ENCODE results near the gene MOV10L1. TPM values are rescaled to one million over a fixed set of nuclear protein-coding genes. Genes with fewer than 3 reads are reported as not detected.

The MOV10L1 gene
- total RNA-seq, 5 donors from 2014 or later (not counting 1 experiment from before 2014, with no cell fraction given): 0.44 TPM; not detected in 4

GRCh38 chr22:50139843-50140415 is 50.1 kb downstream of the MOV10L1 start:
- H3K9me3 Mint-ChIP-seq: no peaks in the 10 kb centered on the region
- no peak overlapping the region for H3K27ac ChIP-seq (ENCODE audit: low read length)
- H3K36me3 ChIP-seq (ENCODE audit: control insufficient read depth in 2 of 2, extremely low read depth in 1 of 2, insufficient read depth in 1 of 2, low read length in 1 of 2): no peaks in the 10 kb centered on the region
- POLR2A ChIA-PET: no interaction called here
- no peak for ATAC-seq (replicated peaks in 1 of 4)
- no peak for DNase-seq
- CTCF ChIA-PET: no interaction called here
- no peaks in the 10 kb centered on the region for H3K4me1 ChIP-seq (ENCODE audit: control insufficient read depth in 1 of 2, extremely low read depth in 1 of 2, insufficient read depth in 2 of 2, low read length in 2 of 2)
- H3K4me3 ChIP-seq (ENCODE audit: control insufficient read depth in 1 of 2, extremely low read depth in 1 of 2, low read length in 1 of 2): no peak overlapping the region
- no peak overlapping the region for H3K4me3 Mint-ChIP-seq
- peaks cover 0 to 7% (median 0%) of the 10 kb centered on the region in 3 donors for H3K4me1 Mint-ChIP-seq
- peaks cover 0 to 36% of the 10 kb centered on the region in 2 experiments for H3K27me3 ChIP-seq (replicated peaks in 1 of 2; ENCODE audit: control insufficient read depth in 2 of 2, extremely low read depth in 1 of 2, insufficient read depth in 2 of 2, low read length in 1 of 2)
- no peaks in the 10 kb centered on the region for H3K9me3 ChIP-seq
- no peaks in the 10 kb centered on the region for H3K36me3 Mint-ChIP-seq
- H3K27ac Mint-ChIP-seq: no peak overlapping the region
- WGBS (ENCODE audit: insufficient coverage): 58% methylated on average over 6 of the region's 15 CpGs
- H3K27me3 Mint-ChIP-seq: peaks cover 19 to 24% of the 10 kb centered on the region in 2 donors

DNA sequence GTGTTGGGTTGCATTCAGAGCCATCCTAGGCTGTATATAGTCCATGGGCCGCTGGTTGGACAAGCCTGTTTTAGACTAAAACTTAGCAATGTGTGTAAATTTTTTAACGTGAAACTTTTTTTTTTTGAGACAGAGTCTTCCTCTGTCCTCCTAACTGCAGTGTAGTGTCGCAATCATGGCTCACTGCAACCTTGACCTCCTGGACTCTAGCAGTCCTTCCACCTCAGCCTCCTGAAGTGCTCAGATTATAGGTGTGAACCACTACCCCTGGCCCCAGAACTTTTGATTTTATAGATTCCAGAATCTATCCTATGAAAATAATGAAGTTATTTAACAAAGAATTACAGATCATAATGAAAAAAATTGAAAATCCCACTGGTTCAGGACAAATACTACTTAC is 50.8 kb downstream of the MOV10L1 start:
- H3K4me1 ChIP-seq (ENCODE audit: control insufficient read depth in 1 of 2, extremely low read depth in 1 of 2, insufficient read depth in 2 of 2, low read length in 2 of 2): no peaks in the 10 kb centered on the region
- H3K36me3 ChIP-seq (ENCODE audit: control insufficient read depth in 2 of 2, extremely low read depth in 1 of 2, insufficient read depth in 1 of 2, low read length in 1 of 2): no peaks in the 10 kb centered on the region
- peaks cover 0 to 34% of the 10 kb centered on the region in 2 experiments for H3K27me3 ChIP-seq (replicated peaks in 1 of 2; ENCODE audit: control insufficient read depth in 2 of 2, extremely low read depth in 1 of 2, insufficient read depth in 2 of 2, low read length in 1 of 2)
- ChIA-PET POLR2A (interaction anchor here in 1 of 2 donors (0.7 kb wide), 1 partner anchor 63 kb away, joined by 5 read pairs; no protein-coding TSS in a partner anchor), CTCF (interaction anchor here (0.6 to 0.7 kb wide), 2 partner anchors 253 to 357 kb away, joined by 3 to 4 read pairs; no protein-coding TSS in a partner anchor)
- peaks cover 0 to 7% (median 0%) of the 10 kb centered on the region in 3 donors for H3K4me1 Mint-ChIP-seq
- WGBS (ENCODE audit: insufficient coverage): no CpG with 5 or more reads among the region's 3 CpGs
- peaks cover 19 to 24% of the 10 kb centered on the region in 2 donors for H3K27me3 Mint-ChIP-seq
- H3K36me3 Mint-ChIP-seq: no peaks in the 10 kb centered on the region
- H3K9me3 ChIP-seq: no peaks in the 10 kb centered on the region
- no peak overlapping the region for H3K4me3 Mint-ChIP-seq
- no peaks in the 10 kb centered on the region for H3K9me3 Mint-ChIP-seq
- no peak for ATAC-seq (replicated peaks in 1 of 4)
- DNase-seq: no peak
- no peak overlapping the region for H3K4me3 ChIP-seq (ENCODE audit: control insufficient read depth in 1 of 2, extremely low read depth in 1 of 2, low read length in 1 of 2)
- H3K27ac ChIP-seq (ENCODE audit: low read length): no peak overlapping the region
- H3K27ac Mint-ChIP-seq: no peak overlapping the region

DNA sequence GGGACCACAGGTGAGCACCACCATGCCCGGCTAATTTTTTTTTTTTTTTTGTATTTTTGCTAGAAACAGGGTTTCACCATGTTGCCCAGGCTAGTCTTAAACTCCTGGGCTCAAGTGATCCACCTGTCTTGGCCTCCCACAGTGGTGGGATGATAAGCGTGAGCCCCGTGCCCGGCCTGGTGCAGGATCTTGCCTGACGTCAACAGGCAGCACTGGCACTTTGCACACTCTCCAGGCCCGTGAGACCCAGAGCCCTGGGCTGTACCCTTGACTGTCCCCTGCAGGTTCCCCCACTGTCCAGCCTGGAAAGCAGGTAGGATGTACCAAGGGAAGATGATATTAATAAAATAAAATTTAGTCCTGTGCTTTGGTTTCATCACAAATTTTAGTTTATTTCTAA is 51.7 kb downstream of the MOV10L1 start:
- CTCF ChIA-PET: interaction anchor here in 1 of 2 donors (0.6 kb wide), 1 partner anchor 356 kb away, joined by 3 read pairs; no protein-coding TSS in a partner anchor

GRCh38 chr22:50141891-50142363 is 52.1 kb downstream of the MOV10L1 start:
- H3K27ac Mint-ChIP-seq: no peak overlapping the region
- H3K4me3 ChIP-seq (ENCODE audit: control insufficient read depth in 1 of 2, extremely low read depth in 1 of 2, low read length in 1 of 2): no peak overlapping the region
- no peaks in the 10 kb centered on the region for H3K36me3 Mint-ChIP-seq
- peaks cover 0 to 7% (median 2%) of the 10 kb centered on the region in 3 donors for H3K4me1 Mint-ChIP-seq
- H3K36me3 ChIP-seq (ENCODE audit: control insufficient read depth in 2 of 2, extremely low read depth in 1 of 2, insufficient read depth in 1 of 2, low read length in 1 of 2): no peaks in the 10 kb centered on the region
- CTCF ChIA-PET: no interaction called here
- DNase-seq: no peak
- no peaks in the 10 kb centered on the region for H3K4me1 ChIP-seq (ENCODE audit: control insufficient read depth in 1 of 2, extremely low read depth in 1 of 2, insufficient read depth in 2 of 2, low read length in 2 of 2)
- peaks cover 13 to 17% of the 10 kb centered on the region in 2 donors for H3K27me3 Mint-ChIP-seq
- no peak for ATAC-seq (replicated peaks in 1 of 4)
- H3K4me3 Mint-ChIP-seq: no peak overlapping the region
- H3K27me3 ChIP-seq (replicated peaks in 1 of 2; ENCODE audit: control insufficient read depth in 2 of 2, extremely low read depth in 1 of 2, insufficient read depth in 2 of 2, low read length in 1 of 2): peaks cover 0 to 36% of the 10 kb centered on the region in 2 experiments
- no peaks in the 10 kb centered on the region for H3K9me3 Mint-ChIP-seq
- POLR2A ChIA-PET: interaction anchor here in 1 of 2 donors (0.5 kb wide), 1 partner anchor 488 kb away, joined by 3 read pairs; no protein-coding TSS in a partner anchor
- H3K9me3 ChIP-seq: no peaks in the 10 kb centered on the region
- no peak overlapping the region for H3K27ac ChIP-seq (ENCODE audit: low read length)
- WGBS (ENCODE audit: insufficient coverage): 82% methylated on average over 9 of the region's 11 CpGs

More for the DNA sequence above, 51.7 kb downstream of the MOV10L1 start:
- Histone ChIP-seq H3K9me3 (no peaks in the 10 kb centered on the region), H3K36me3 (ENCODE audit: control insufficient read depth in 2 of 2, extremely low read depth in 1 of 2, insufficient read depth in 1 of 2, low read length in 1 of 2) (no peaks in the 10 kb centered on the region), H3K27ac (ENCODE audit: low read length) (no peak overlapping the region), H3K4me3 (ENCODE audit: control insufficient read depth in 1 of 2, extremely low read depth in 1 of 2, low read length in 1 of 2) (no peak overlapping the region), H3K27me3 (replicated peaks in 1 of 2; ENCODE audit: control insufficient read depth in 2 of 2, extremely low read depth in 1 of 2, insufficient read depth in 2 of 2, low read length in 1 of 2) (peaks cover 0 to 40% of the 10 kb centered on the region in 2 experiments), H3K4me1 (ENCODE audit: control insufficient read depth in 1 of 2, extremely low read depth in 1 of 2, insufficient read depth in 2 of 2, low read length in 2 of 2) (no peaks in the 10 kb centered on the region)
- 71% methylated on average over 4 of the region's 6 CpGs for WGBS (ENCODE audit: insufficient coverage)
- ATAC-seq (replicated peaks in 1 of 4) (no peak), DNase-seq (no peak)
- Mint-ChIP-seq H3K4me3 (no peak overlapping the region), H3K27ac (no peak overlapping the region), H3K36me3 (no peaks in the 10 kb centered on the region), H3K9me3 (no peaks in the 10 kb centered on the region), H3K4me1 (peaks cover 0 to 7% (median 0%) of the 10 kb centered on the region in 3 donors), H3K27me3 (peaks cover 13 to 18% of the 10 kb centered on the region in 2 donors)
- POLR2A ChIA-PET: interaction anchor here in 1 of 2 donors (0.7 kb wide), 1 partner anchor 62 kb away, joined by 5 read pairs; no protein-coding TSS in a partner anchor

- Mint-ChIP-seq H3K36me3 (no peaks in the 10 kb centered on the region), H3K9me3 (no peaks in the 10 kb centered on the region), H3K4me1 (peaks cover 0 to 7% (median 2%) of the 10 kb centered on the region in 3 donors), H3K27ac (no peak overlapping the region), H3K27me3 (peaks cover 11 to 17% of the 10 kb centered on the region in 2 donors), H3K4me3 (no peak overlapping the region)
- Histone ChIP-seq H3K27me3 (replicated peaks in 1 of 2; ENCODE audit: control insufficient read depth in 2 of 2, extremely low read depth in 1 of 2, insufficient read depth in 2 of 2, low read length in 1 of 2) (peaks cover 0 to 37% of the 10 kb centered on the region in 2 experiments), H3K9me3 (no peaks in the 10 kb centered on the region), H3K36me3 (ENCODE audit: control insufficient read depth in 2 of 2, extremely low read depth in 1 of 2, insufficient read depth in 1 of 2, low read length in 1 of 2) (no peaks in the 10 kb centered on the region), H3K4me1 (ENCODE audit: control insufficient read depth in 1 of 2, extremely low read depth in 1 of 2, insufficient read depth in 2 of 2, low read length in 2 of 2) (no peaks in the 10 kb centered on the region), H3K4me3 (ENCODE audit: control insufficient read depth in 1 of 2, extremely low read depth in 1 of 2, low read length in 1 of 2) (no peak overlapping the region), H3K27ac (ENCODE audit: low read length) (no peak overlapping the region)
- no peak for ATAC-seq (replicated peaks in 1 of 4)
- no peak for DNase-seq
- ChIA-PET POLR2A (interaction anchor here in 1 of 2 donors (0.5 to 0.6 kb wide), 2 partner anchors 10 to 50 kb away, joined by 3 to 12 read pairs; no protein-coding TSS in a partner anchor), CTCF (interaction anchor here in 1 of 2 donors (0.7 kb wide), 1 partner anchor 191 kb away, joined by 3 read pairs; no protein-coding TSS in a partner anchor)
- 98% methylated on average over 7 of the region's 7 CpGs for WGBS (ENCODE audit: insufficient coverage)
Observed at GRCh38 chr22:50143096-50143495, 53.3 kb downstream of the MOV10L1 start.

- no peaks in the 10 kb centered on the region for H3K36me3 ChIP-seq (ENCODE audit: control insufficient read depth in 2 of 2, extremely low read depth in 1 of 2, insufficient read depth in 1 of 2, low read length in 1 of 2)
- DNase-seq: no peak
- ChIA-PET CTCF (no interaction called here), POLR2A (no interaction called here)
- no peaks in the 10 kb centered on the region for H3K4me1 ChIP-seq (ENCODE audit: control insufficient read depth in 1 of 2, extremely low read depth in 1 of 2, insufficient read depth in 2 of 2, low read length in 2 of 2)
- H3K27ac ChIP-seq (ENCODE audit: low read length): no peak overlapping the region
- H3K9me3 ChIP-seq: no peaks in the 10 kb centered on the region
- Mint-ChIP-seq H3K4me1 (peaks cover 0 to 7% (median 2%) of the 10 kb centered on the region in 3 donors), H3K9me3 (no peaks in the 10 kb centered on the region), H3K27me3 (peaks cover 11 to 17% of the 10 kb centered on the region in 2 donors), H3K36me3 (no peaks in the 10 kb centered on the region), H3K4me3 (no peak overlapping the region), H3K27ac (no peak overlapping the region)
- H3K27me3 ChIP-seq (replicated peaks in 1 of 2; ENCODE audit: control insufficient read depth in 2 of 2, extremely low read depth in 1 of 2, insufficient read depth in 2 of 2, low read length in 1 of 2): peaks cover 0 to 38% of the 10 kb centered on the region in 2 experiments
- H3K4me3 ChIP-seq (ENCODE audit: control insufficient read depth in 1 of 2, extremely low read depth in 1 of 2, low read length in 1 of 2): no peak overlapping the region
- ATAC-seq (replicated peaks in 1 of 4): no peak
- WGBS (ENCODE audit: insufficient coverage): 84% methylated on average over 12 of the region's 18 CpGs
Observed at GRCh38 chr22:50144005-50144614, 54.3 kb downstream of the MOV10L1 start.
